Epithelial cell of prostate (primary cell): ENCODE data around the gene ELL3.
"Not testable (repeated sequence)": the region's sequence is repeated elsewhere in the genome, so short reads cannot be mapped to it uniquely, and the experiment has no call there.

Experiments used
- DNase-seq: peaks from one replicate; pipeline ENCODE4 v3.0.0-alpha.2; 2011; ENCODE audit warnings: low read depth, low spot score
- H3K27ac ChIP-seq: fragments of 450-650 bp; 2 replicates; pipeline ENCODE4 v1.5.1; 2017; ENCODE audit warnings: mild to moderate bottlenecking

The ELL3 gene

GRCh38 chr15:43776718-43777266 is at the start of gene ELL3:
Gene ELL3, minus strand, starts transcription at chr15:43776966. Its CDS starts 65 bp downstream, at chr15:43776901.
- H3K27ac ChIP-seq: peak within 1 kb of the TSS; percentile 56
- no peak for DNase-seq

- DNase-seq: no peak
- H3K27ac ChIP-seq: peak overlapping the region; percentile 35
Measured at GRCh38 chr15:43826029-43826507, 49.3 kb upstream of the ELL3 start.

- not testable (repeated sequence) for DNase-seq, H3K27ac ChIP-seq
Measured at GRCh38 chr15:43825305-43825704, 48.5 kb upstream of the ELL3 start.

GRCh38 chr15:43824302-43825246 is 47.8 kb upstream of the ELL3 start, which contains the start of gene MFAP1:
Gene MFAP1, minus strand, starts transcription at chr15:43824690. Its CDS starts 121 bp downstream, at chr15:43824569.
- peak; percentile 93 for DNase-seq
- peak within 1 kb of the TSS; percentile 95 for H3K27ac ChIP-seq

- no peak overlapping the region for H3K27ac ChIP-seq
- DNase-seq: no peak
Measured at GRCh38 chr15:43821505-43821904, 44.7 kb upstream of the ELL3 start.

- not testable (repeated sequence) for H3K27ac ChIP-seq, DNase-seq
Measured at GRCh38 chr15:43815064-43815463, 38.3 kb upstream of the ELL3 start.

- no peak overlapping the region for H3K27ac ChIP-seq
Measured at GRCh38 chr15:43808960-43809678, 32.4 kb upstream of the ELL3 start.

GRCh38 chr15:43808435-43808950 is 31.7 kb upstream of the ELL3 start:
- DNase-seq: no peak
- no peak overlapping the region for H3K27ac ChIP-seq

More at GRCh38 chr15:43808960-43809678, 32.4 kb upstream of the ELL3 start:
- DNase-seq: no peak

- not testable (repeated sequence) for DNase-seq, H3K27ac ChIP-seq
Measured at GRCh38 chr15:43802676-43803075, 25.9 kb upstream of the ELL3 start.

- H3K27ac ChIP-seq: peak within 1 kb of the TSS; percentile 89
- DNase-seq: no peak
Measured at GRCh38 chr15:43800286-43801141, 23.7 kb upstream of the ELL3 start, which contains the start of gene HYPK. Gene HYPK, plus strand, starts transcription at chr15:43800599. Its CDS starts 24 bp downstream, at chr15:43800623.

- DNase-seq: no peak
- H3K27ac ChIP-seq: peak within 1 kb of the TSS; percentile 89
Measured at GRCh38 chr15:43799945-43800285, 23.1 kb upstream of the ELL3 start, which contains the start of gene SERINC4. Gene SERINC4, minus strand, starts transcription at chr15:43800220. Its CDS starts 234 bp downstream, at chr15:43799986.

GRCh38 chr15:43799209-43799944 is 22.6 kb upstream of the ELL3 start:
- DNase-seq: no peak
- H3K27ac ChIP-seq: peak overlapping the region; percentile 89

GRCh38 chr15:43796566-43796965 is 19.8 kb upstream of the ELL3 start:
- H3K27ac ChIP-seq: no peak overlapping the region
- no peak for DNase-seq

- no peak overlapping the region for H3K27ac ChIP-seq
- no peak for DNase-seq
Measured at GRCh38 chr15:43795997-43796396, 19.2 kb upstream of the ELL3 start.

- no peak overlapping the region for H3K27ac ChIP-seq
- DNase-seq: no peak
Measured at GRCh38 chr15:43795197-43795596, 18.4 kb upstream of the ELL3 start.

- no peak overlapping the region for H3K27ac ChIP-seq
- no peak for DNase-seq
Measured at GRCh38 chr15:43794269-43795037, 17.7 kb upstream of the ELL3 start.

- no peak for DNase-seq
- peak overlapping the region; percentile 70 for H3K27ac ChIP-seq
Measured at GRCh38 chr15:43793647-43794046, 16.9 kb upstream of the ELL3 start.
